Loucy (cell line): Measurements from ENCODE around the gene TUBA4B.

Experiments used
- EZH2phosphoT487 ChIP-seq: fragments of 200-600 bp; IDR thresholded peaks from 2 replicates; pipeline ENCODE4 v1.6.1; 2018; ENCODE audit warnings: antibody characterized with exemption, mild to moderate bottlenecking, moderate library complexity, borderline replicate concordance
- TF ChIP-seq, protein P1 (sequence below): fragments of 200-600 bp; sonication (generic); conservative IDR thresholded peaks from 2 replicates; pipeline ENCODE4 v1.5.1; 2014; ENCODE audit warnings: mild to moderate bottlenecking, antibody characterized with exemption, low read length

DNA sequence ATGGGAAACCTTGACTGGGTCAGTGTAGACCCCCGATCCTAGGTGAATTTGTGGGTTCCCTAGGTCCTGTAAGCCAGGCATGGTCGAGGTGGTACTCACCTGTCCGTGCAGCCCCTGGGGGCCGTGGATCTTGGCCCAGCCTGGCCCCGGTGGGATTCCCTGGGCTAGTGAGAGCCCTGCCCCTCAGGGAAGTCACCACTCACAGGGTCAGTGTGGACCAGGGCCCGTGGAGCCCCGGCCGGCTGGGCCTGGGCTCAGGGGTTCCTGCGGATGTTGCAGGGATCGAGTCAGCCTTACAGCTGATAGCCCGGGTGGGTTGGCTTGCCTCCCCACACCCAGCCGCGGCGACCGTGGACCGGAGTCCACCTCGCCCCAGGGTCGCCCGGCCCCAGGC, 24.1 kb upstream of the TUBA4B start:
- TF ChIP-seq, protein P1, sequence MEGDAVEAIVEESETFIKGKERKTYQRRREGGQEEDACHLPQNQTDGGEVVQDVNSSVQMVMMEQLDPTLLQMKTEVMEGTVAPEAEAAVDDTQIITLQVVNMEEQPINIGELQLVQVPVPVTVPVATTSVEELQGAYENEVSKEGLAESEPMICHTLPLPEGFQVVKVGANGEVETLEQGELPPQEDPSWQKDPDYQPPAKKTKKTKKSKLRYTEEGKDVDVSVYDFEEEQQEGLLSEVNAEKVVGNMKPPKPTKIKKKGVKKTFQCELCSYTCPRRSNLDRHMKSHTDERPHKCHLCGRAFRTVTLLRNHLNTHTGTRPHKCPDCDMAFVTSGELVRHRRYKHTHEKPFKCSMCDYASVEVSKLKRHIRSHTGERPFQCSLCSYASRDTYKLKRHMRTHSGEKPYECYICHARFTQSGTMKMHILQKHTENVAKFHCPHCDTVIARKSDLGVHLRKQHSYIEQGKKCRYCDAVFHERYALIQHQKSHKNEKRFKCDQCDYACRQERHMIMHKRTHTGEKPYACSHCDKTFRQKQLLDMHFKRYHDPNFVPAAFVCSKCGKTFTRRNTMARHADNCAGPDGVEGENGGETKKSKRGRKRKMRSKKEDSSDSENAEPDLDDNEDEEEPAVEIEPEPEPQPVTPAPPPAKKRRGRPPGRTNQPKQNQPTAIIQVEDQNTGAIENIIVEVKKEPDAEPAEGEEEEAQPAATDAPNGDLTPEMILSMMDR = no peak
- no peak for TF ChIP-seq EZH2phosphoT487
